Heart left ventricle (tissue), 16 donors: ENCODE data around the gene SLC25A11. TPM values are rescaled to one million over a fixed set of nuclear protein-coding genes. Genes with fewer than 3 reads are reported as not detected.

ENCODE experiments used
- ATAC-seq, 4 donors: fragments of 200-7000 bp; cut with Tn5 transposase; one replicate each; pipeline ENCODE4 v1.9.1; 2020 to 2022; ENCODE audit warnings: moderate library complexity in 4 of 4, mild to moderate bottlenecking in 3 of 4, moderate number of reproducible peaks in 1 of 4
- DNase-seq, 5 donors: peaks; one replicate each; pipeline ENCODE4 v3.0.0-alpha.2; 2020
- H3K27ac ChIP-seq, 12 donors: fragments of 200-600 bp; sonication (generic) in 4 of 12; one replicate each; pipeline versions ENCODE4 v1.5.0 to v1.8.0; 2016 to 2022; ENCODE audit warnings: mild to moderate bottlenecking in 2 of 12
- H3K27me3 ChIP-seq, 9 donors: fragments of 200-600 bp; sonication (generic) in 2 of 9; one replicate each; pipeline versions ENCODE4 v1.5.1 to v1.8.0; 2016 to 2022; ENCODE audit warnings: mild to moderate bottlenecking in 3 of 9
- H3K36me3 ChIP-seq, 9 donors: fragments of 200-600 bp; sonication (generic) in 2 of 9; one replicate each; pipeline versions ENCODE4 v1.5.0 to v1.8.0; 2018 to 2022; ENCODE audit warnings: mild to moderate bottlenecking in 2 of 9
- H3K4me1 ChIP-seq, 12 donors: fragments of 200-600 bp; sonication (generic) in 4 of 12; one replicate each; pipeline versions ENCODE4 v1.5.0 to v1.8.0; 2016 to 2022; ENCODE audit warnings: mild to moderate bottlenecking in 3 of 12
- H3K4me3 ChIP-seq, 12 donors: fragments of 200-600 bp; sonication (generic) in 4 of 12; one replicate each; pipeline versions ENCODE4 v1.5.0 to v1.8.0; 2017 to 2022; ENCODE audit warnings: mild to moderate bottlenecking in 9 of 12, moderate library complexity in 4 of 12
- H3K9me3 ChIP-seq, 12 donors: fragments of 200-600 bp; sonication (generic) in 4 of 12; one replicate each; pipeline versions ENCODE4 v1.5.0 to v1.8.0; 2016 to 2022; ENCODE audit warnings: mild to moderate bottlenecking in 1 of 12
- POLR2A ChIP-seq, 2 donors: fragments of 450-650 bp; IDR thresholded peaks; one replicate each; pipeline ENCODE4 v1.6.1; 2017; ENCODE audit warnings: antibody characterized with exemption in 2 of 2, mild to moderate bottlenecking in 2 of 2, moderate library complexity in 2 of 2
- WGBS, 4 donors: extraction: QIAGEN DNeasy Blood & Tissue Kit in 2 of 4; methylation state at CpG; one replicate each; pipeline versions ENCODE4 v1.1.5 to v1.1.7; 2013 to 2018; 5-methylcytosine and 5-hydroxymethylcytosine counted together
- intact Hi-C, 10 donors: fragments of 100-400 bp; cut with DNase I; formaldehyde crosslinking; loops; one replicate each; pipeline versions ENCODE4 v1.11.1 to v1.14.2; 2022
- polyA plus RNA-seq, 2 donors: library from polyadenylated mRNA; stranded (reverse); fragments of 200-250 nt; gene quantifications; one replicate each; pipeline ENCODE4 v1.2.3, GENCODE V29; 2013
- total RNA-seq, 9 donors: library from RNA; depleted of rRNA in 2 of 9; stranded (reverse); fragments of >200 nt in 2 of 9; fragmentation: NEBNext Ultra II Directional in 3 of 9; extraction: Animal tissue kit (Norgen Biotek cat#: 25700) in 3 of 9; gene quantifications; one replicate each; pipeline versions ENCODE4 v1.1.0 to v1.2.4, GENCODE V29; 2016 to 2023
- TF ChIP-seq, protein P1 (sequence below), 12 donors: fragments of 200-600 bp; sonication (generic) in 4 of 12; IDR thresholded peaks; one replicate each; pipeline versions ENCODE4 v1.5.0 to v1.8.0; 2018 to 2022; ENCODE audit warnings: antibody characterized with exemption in 12 of 12, mild to moderate bottlenecking in 5 of 12
- donor health status: ischemic (EF 13 %, LVEDD 7.1; RV severe dilation, severe dysfunction).
- donor health status: healthy with polysubstance abuse.
- donor health status: DM: no; HTN: yes; CAD: no.
- donor health status: DM: no; HTN: no; CAD: no.
- donor health status: ischemic (EF 25% LVEDD 6.9; RV normal size, moderate dysfunction).
- donor health status: ischemic (EF 25% LVEDD 5.7; RV mildly dilated, moderate dysfunction).
- donor health status: healthy.
- donor health status: DM: yes; HTN: yes; CAD: no.
- donor health status: ischemic (EF 35%, LVEDD 5.7; RV mildly dilated, moderate dysfunction).
- donor health status: nonischemic (EF 11% LVEDD 7.7; RV severe dilation, severe dysfunction).
- donor health status: DM: yes; HTN: yes; CAD: no.
- donor health status: PGD.
- donor health status: ischemic (EF 29% LVEDD 5.4; RV normal size, mild dysfunction).
- donor health status: nonischemic (EF 23%, LVEDD 6.1; RV moderate dilation, normal function).

The SLC25A11 gene
- total and polyA plus RNA-seq, 11 donors: 136 to 282 (median 168) TPM

DNA sequence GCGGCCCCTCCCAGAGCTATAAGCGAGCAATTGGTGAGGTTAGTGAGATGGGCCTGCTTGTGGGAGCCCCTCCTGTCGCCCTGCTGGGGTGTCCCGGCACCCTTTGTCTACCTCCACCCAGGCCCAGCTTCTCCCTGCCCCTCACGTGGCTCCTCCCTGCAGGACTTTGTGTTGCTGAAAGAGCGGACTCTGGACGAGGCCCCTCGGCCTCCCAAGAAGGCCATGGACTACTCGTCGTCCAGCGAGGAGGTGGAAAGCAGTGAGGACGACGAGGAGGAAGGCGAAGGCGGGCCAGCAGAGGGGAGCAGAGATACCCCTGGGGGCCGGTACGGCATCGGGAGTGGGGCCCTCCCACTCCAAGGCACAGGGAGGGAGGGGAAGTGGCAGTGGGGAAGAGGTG, 46.6 kb downstream of the SLC25A11 start:
- Histone ChIP-seq H3K9me3 (no peaks in the 10 kb centered on the region), H3K4me3 (no peak overlapping the region), H3K36me3 (peaks cover 4 to 89% (median 86%) of the 10 kb centered on the region in 9 donors), H3K27me3 (no peaks in the 10 kb centered on the region), H3K4me1 (peaks cover 0 to 1% (median 0%) of the 10 kb centered on the region in 12 donors), H3K27ac (no peak overlapping the region)
- DNase-seq (peak in 1 of 5 donors; percentile 43), ATAC-seq (no peak)
- TF ChIP-seq, protein P1, sequence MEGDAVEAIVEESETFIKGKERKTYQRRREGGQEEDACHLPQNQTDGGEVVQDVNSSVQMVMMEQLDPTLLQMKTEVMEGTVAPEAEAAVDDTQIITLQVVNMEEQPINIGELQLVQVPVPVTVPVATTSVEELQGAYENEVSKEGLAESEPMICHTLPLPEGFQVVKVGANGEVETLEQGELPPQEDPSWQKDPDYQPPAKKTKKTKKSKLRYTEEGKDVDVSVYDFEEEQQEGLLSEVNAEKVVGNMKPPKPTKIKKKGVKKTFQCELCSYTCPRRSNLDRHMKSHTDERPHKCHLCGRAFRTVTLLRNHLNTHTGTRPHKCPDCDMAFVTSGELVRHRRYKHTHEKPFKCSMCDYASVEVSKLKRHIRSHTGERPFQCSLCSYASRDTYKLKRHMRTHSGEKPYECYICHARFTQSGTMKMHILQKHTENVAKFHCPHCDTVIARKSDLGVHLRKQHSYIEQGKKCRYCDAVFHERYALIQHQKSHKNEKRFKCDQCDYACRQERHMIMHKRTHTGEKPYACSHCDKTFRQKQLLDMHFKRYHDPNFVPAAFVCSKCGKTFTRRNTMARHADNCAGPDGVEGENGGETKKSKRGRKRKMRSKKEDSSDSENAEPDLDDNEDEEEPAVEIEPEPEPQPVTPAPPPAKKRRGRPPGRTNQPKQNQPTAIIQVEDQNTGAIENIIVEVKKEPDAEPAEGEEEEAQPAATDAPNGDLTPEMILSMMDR (IDR thresholded peaks at IDR 0.05): no peak
- TF ChIP-seq POLR2A (IDR thresholded peaks at IDR 0.05): no peak
- 88 to 93% (median 89%) methylated on average over 18 of the region's 18 CpGs for WGBS, 4 donors
- intact Hi-C loops: loop anchor here in 2 of 10 donors (5.0 to 10.0 kb wide), 2 partner anchors 186 to 328 kb away; partner anchors contain the start of gene GGT6 (in 1 of the 2)

DNA sequence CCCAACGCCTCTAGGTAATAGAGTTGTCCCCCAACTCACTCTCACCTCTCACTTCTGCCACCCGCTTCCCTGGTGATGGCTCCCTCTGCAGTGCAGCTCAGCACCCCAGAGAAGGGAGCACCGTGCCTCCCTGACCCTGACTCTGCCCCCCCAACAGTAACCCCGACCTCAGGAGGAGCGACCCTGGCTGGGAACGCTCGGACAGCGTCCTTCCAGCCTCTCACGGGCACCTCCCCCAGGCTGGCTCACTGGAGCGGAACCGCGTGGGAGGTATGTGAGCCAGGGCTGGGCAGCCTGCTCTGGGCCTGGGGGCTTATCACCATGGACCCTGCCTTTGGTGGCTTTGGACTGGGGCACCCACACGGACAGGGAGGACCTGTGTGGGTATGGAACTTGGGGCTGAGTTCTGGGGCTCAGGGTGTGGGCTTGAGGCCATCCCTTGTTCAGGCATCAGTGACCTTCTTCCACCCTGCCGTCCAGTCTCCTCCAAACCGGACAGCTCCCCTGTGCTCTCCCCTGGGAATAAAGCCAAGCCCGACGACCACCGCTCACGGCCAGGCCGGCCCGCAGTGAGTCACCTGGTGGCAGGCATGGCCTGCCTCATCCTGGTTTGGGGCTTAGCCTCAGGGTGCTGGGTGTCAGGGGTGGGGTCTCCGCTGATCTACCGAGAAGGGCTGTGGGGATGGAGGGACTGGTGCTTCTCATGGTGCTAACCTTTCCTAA, 47.2 kb downstream of the SLC25A11 start:
- 86 to 95% (median 87%) methylated on average over 11 to 23 of the region's 23 CpGs for WGBS, 4 donors

DNA sequence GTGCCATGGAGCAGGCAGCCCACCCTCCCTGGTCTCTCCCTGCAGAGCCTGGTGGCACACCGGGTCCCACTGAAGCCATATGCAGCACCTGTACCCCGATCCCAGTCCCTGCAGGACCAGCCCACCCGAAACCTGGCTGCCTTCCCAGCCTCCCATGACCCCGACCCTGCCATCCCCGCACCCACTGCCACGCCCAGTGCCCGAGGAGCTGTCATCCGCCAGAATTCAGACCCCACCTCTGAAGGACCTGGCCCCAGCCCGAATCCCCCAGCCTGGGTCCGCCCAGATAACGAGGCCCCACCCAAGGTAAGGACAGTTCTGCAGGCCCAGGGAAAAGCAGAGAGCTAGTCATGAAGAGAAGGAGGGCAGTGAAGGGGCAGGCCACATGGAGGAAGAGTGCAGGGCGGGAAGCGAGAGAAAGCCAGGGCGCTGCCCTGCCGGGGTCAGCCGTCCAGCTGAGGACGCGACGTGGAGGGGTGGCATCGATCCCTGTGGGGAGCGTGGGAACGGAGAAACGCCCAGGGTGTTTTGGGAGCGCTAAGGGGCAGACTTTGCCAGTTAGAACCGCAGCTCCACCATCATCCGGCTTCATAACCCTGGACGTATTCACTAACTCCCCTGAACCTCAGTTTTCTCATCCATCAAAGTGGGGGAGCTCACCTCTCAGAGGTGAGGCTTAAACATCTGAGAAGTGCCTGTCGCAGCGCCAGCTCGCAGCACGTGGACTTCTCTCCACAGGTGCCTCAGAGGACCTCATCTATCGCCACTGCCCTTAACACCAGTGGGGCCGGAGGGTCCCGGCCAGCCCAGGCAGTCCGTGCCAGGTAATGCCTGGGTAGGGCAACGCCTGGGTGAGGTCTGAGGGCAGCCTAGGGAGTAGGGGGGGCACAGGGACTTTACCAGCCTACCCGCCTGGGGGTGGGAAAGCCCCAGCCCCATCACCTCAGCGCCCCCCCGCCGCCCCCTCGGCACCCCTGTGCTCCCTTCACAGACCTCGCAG, 48.1 kb downstream of the SLC25A11 start:
- ATAC-seq (no peak), DNase-seq (peak in 2 of 5 donors; percentile 25 to 66)
- no peaks in the 10 kb centered on the region for H3K27me3 ChIP-seq
- TF ChIP-seq POLR2A (IDR thresholded peaks at IDR 0.05): no peak
- TF ChIP-seq, protein P1 (IDR thresholded peaks at IDR 0.05): no peak
- no peaks in the 10 kb centered on the region for H3K9me3 ChIP-seq
- H3K4me1 ChIP-seq: no peaks in the 10 kb centered on the region
- intact Hi-C loops: loop anchor here in 3 of 10 donors (2.0 to 10.0 kb wide), 3 partner anchors 183 to 327 kb away; partner anchors contain the start of gene GGT6 (in 1 of the 3)
- WGBS, 4 donors: 92 to 96% (median 94%) methylated on average over 35 to 42 of the region's 42 CpGs
- no peak overlapping the region for H3K4me3 ChIP-seq
- no peak overlapping the region for H3K27ac ChIP-seq
- peaks cover 4 to 99% (median 92%) of the 10 kb centered on the region in 9 donors for H3K36me3 ChIP-seq

More for the DNA sequence above, 47.2 kb downstream of the SLC25A11 start:
- Histone ChIP-seq H3K9me3 (no peaks in the 10 kb centered on the region), H3K4me3 (no peak overlapping the region), H3K27me3 (no peaks in the 10 kb centered on the region), H3K4me1 (no peaks in the 10 kb centered on the region), H3K36me3 (peaks cover 4 to 95% (median 92%) of the 10 kb centered on the region in 9 donors), H3K27ac (no peak overlapping the region)
- TF ChIP-seq POLR2A (IDR thresholded peaks at IDR 0.05): no peak
- no peak for ATAC-seq
- intact Hi-C loops: loop anchor here in 2 of 10 donors (5.0 to 10.0 kb wide), 2 partner anchors 185 to 328 kb away; partner anchors contain the start of gene GGT6 (in 1 of the 2)
- peak in 1 of 5 donors; percentile 34 for DNase-seq

DNA sequence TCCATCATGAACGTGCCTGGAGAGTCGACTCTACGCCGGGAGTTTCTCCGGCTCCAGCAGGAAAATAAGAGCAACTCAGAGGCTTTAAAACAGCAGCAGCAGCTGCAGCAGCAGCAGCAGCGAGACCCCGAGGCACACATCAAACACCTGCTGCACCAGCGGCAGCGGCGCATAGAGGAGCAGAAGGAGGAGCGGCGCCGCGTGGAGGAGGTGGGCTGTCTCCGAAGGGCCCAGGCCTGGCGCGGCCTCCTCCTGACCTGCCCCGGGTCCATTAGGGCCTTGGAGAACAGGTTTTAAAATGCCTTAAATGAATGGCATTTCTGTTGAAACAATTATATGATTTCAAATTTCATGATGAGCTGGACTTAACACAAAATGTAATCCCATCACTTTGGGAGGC, 52.3 kb downstream of the SLC25A11 start:
- Histone ChIP-seq H3K36me3 (peaks cover 4 to 87% (median 79%) of the 10 kb centered on the region in 9 donors), H3K4me3 (no peak overlapping the region), H3K27ac (no peak overlapping the region), H3K27me3 (no peaks in the 10 kb centered on the region), H3K9me3 (no peaks in the 10 kb centered on the region), H3K4me1 (no peaks in the 10 kb centered on the region)
- WGBS, 4 donors: 91 to 93% (median 92%) methylated on average over 18 of the region's 18 CpGs
- intact Hi-C loops: loop anchor here in 9 of 10 donors (2.0 to 10.0 kb wide), 7 partner anchors 53 to 323 kb away; partner anchors contain the start of genes MED11 (in 6 of the 9), ARRB2 (in 2 of the 9), CXCL16 (in 2 of the 9) and ZMYND15 (in 2 of the 9)
- ATAC-seq (no peak), DNase-seq (peak in 2 of 5 donors; percentile 19 to 42)
- TF ChIP-seq, protein P1 (IDR thresholded peaks at IDR 0.05): no peak
- no peak for TF ChIP-seq POLR2A (IDR thresholded peaks at IDR 0.05)
